GM23338 (cell line): ENCODE results near the gene P2RY6. TPM values are rescaled to one million over a fixed set of nuclear protein-coding genes. Genes with fewer than 3 reads are reported as not detected.

Experiments
- ATAC-seq: fragments of 200-7000 bp; cut with Tn5 transposase; 3 replicates; pipeline ENCODE4 v1.9.1; 2020
- DNase-seq: peaks from one replicate; pipeline ENCODE4 v3.0.0-alpha.2; 2015; ENCODE audit warnings: low spot score
- H2AFZ ChIP-seq: fragments of 200-600 bp; sonication (generic); 2 replicates; pipeline ENCODE4 v1.8.0; 2016; ENCODE audit warnings: antibody characterized with exemption, mild to moderate bottlenecking, moderate library complexity
- H3F3A ChIP-seq: fragments of 200-600 bp; sonication (generic); replicated peaks from 2 replicates; pipeline ENCODE4 v1.8.0; 2017; ENCODE audit warnings: antibody characterized with exemption, mixed run types, low read depth
- H3K27ac ChIP-seq: fragments of 200-600 bp; sonication (generic); 2 replicates; pipeline ENCODE4 v1.6.1; 2016; ENCODE audit warnings: low read depth
- H3K27me3 ChIP-seq: fragments of 200-600 bp; sonication (generic); 2 replicates; pipeline ENCODE4 v1.8.0; 2016; ENCODE audit warnings: mild to moderate bottlenecking, mixed run types, moderate library complexity; ENCODE audit not compliant: insufficient read depth
- H3K36me3 ChIP-seq: fragments of 200-600 bp; sonication (generic); 2 replicates; pipeline ENCODE4 v1.8.0; 2016; ENCODE audit warnings: mild to moderate bottlenecking; ENCODE audit not compliant: insufficient read depth
- H3K4me1 ChIP-seq: fragments of 200-600 bp; sonication (generic); 2 replicates; pipeline ENCODE4 v1.8.0; 2016; ENCODE audit warnings: mild to moderate bottlenecking, moderate library complexity; ENCODE audit not compliant: insufficient read depth
- H3K4me2 ChIP-seq: fragments of 200-600 bp; sonication (generic); 2 replicates; pipeline ENCODE4 v1.7.1; 2017; ENCODE audit warnings: mixed run types
- H3K4me3 ChIP-seq: fragments of 200-600 bp; sonication (generic); 2 replicates; pipeline ENCODE4 v1.6.1; 2016; ENCODE audit warnings: mixed run types
- H3K79me2 ChIP-seq: fragments of 200-600 bp; sonication (generic); replicated peaks from 2 replicates; pipeline ENCODE4 v1.8.0; 2017; ENCODE audit warnings: mild to moderate bottlenecking; ENCODE audit not compliant: insufficient read depth
- H3K9me2 ChIP-seq: fragments of 200-600 bp; sonication (generic); 2 replicates; pipeline ENCODE4 v1.8.0; 2017; ENCODE audit not compliant: insufficient read depth
- H4K20me1 ChIP-seq: fragments of 200-600 bp; sonication (generic); replicated peaks from 2 replicates; pipeline ENCODE4 v1.8.0; 2017; ENCODE audit warnings: mild to moderate bottlenecking; ENCODE audit not compliant: insufficient read depth
- H3K27ac Mint-ChIP-seq: 2 replicates; pipeline ENCODE4 v1.8.0; 2020; ENCODE audit warnings: inconsistent platforms, mild to moderate bottlenecking, moderate library complexity, mixed read lengths
- H3K27me3 Mint-ChIP-seq: 3 replicates; pipeline ENCODE4 v1.8.0; 2022; ENCODE audit warnings: low read depth, mild to moderate bottlenecking, moderate library complexity, mixed read lengths, inconsistent platforms; ENCODE audit not compliant: insufficient read depth, poor library complexity
- H3K36me3 Mint-ChIP-seq: 3 replicates; pipeline ENCODE4 v1.8.0; 2021; ENCODE audit warnings: low read depth, mild to moderate bottlenecking, inconsistent platforms, moderate library complexity, mixed read lengths
- H3K4me1 Mint-ChIP-seq: 3 replicates; pipeline ENCODE4 v1.8.0; 2020; ENCODE audit warnings: mild to moderate bottlenecking, inconsistent platforms, mixed read lengths
- H3K4me3 Mint-ChIP-seq: 3 replicates; pipeline ENCODE4 v1.8.0; 2021; ENCODE audit warnings: moderate library complexity, mild to moderate bottlenecking, inconsistent platforms, mixed read lengths
- H3K9me3 Mint-ChIP-seq: 3 replicates; pipeline ENCODE4 v1.8.0; 2020; ENCODE audit warnings: moderate library complexity, mild to moderate bottlenecking, inconsistent platforms, mixed read lengths
- POLR2AphosphoS5 ChIP-seq: IDR thresholded peaks from 2 replicates; pipeline ENCODE4 v1.6.1; 2016; ENCODE audit warnings: antibody characterized with exemption, low read depth
- polyA plus RNA-seq: library from polyadenylated mRNA; unstranded; fragments of >200 nt; fragmentation: Nextera tagmentation; extraction: Ambion mirVana; gene quantifications from 2 replicates; pipeline ENCODE4 v1.2.1, GENCODE V29; 2016
- total RNA-seq: library from RNA; depleted of rRNA; stranded (reverse); fragments of >200 nt; shearing (Covaris generic); gene quantifications from 2 replicates; pipeline ENCODE4 v1.2.3, GENCODE V29; 2014
- TF ChIP-seq, protein P1 (sequence below): fragments of 250-450 bp; sonication (Bioruptor Pico); IDR thresholded peaks from 2 replicates; pipeline ENCODE4 v1.5.0; 2020; ENCODE audit warnings: mild to moderate bottlenecking, moderate library complexity
- TF ChIP-seq, protein P2 (sequence below): IDR thresholded peaks from 2 replicates; pipeline ENCODE4 v1.6.1; 2016; ENCODE audit warnings: antibody characterized with exemption
- TF ChIP-seq, protein P3 (sequence below): IDR thresholded peaks from one replicate; pipeline ENCODE4 v1.6.1; 2018; ENCODE audit warnings: antibody characterized with exemption; ENCODE audit not compliant: unreplicated experiment
- TF ChIP-seq, protein P4 (sequence below), 2 experiments: fragments of 200-600 bp in 1 of 2; sonication (generic) in 1 of 2; conservative IDR thresholded peaks; 2 replicates each; pipeline versions ENCODE4 v1.5.1 to v1.6.1; 2016 to 2017; ENCODE audit warnings: antibody characterized with exemption in 2 of 2, low read depth in 2 of 2, mild to moderate bottlenecking in 2 of 2, moderate library complexity in 1 of 2

P2RY6 gene
- total and polyA plus RNA-seq, 2 experiments from 2014 or later: not detected

DNA sequence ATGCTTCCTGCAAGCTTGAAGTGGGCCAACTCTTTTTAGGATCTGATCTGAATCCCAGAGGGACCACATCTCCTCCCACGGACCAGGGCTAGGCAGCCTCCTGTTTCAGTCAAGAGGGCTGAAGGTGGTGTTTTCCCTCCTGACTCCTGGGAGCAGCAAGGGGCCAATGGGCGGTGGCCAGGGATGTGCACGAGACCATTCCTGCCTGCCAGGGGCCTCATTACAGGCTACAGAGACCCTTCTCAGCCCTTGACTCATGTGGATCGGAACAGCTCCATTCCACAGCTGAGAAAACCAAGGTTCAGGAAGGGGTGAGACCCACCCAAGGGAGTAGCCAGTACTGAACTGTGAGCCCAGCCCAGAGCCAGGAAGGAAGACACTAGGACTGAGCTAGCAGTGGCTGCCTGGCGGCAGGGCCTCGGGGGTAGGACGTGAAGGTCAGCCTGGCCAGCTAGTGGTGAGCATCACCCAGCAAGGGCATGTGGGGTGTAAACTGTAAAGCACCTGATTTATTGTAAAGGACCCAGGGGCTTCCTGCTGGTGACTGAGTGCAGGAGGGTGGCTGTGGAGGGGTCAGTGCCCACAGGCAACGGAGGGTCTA lies 3.4 kb upstream of the P2RY6 start:
- no peak overlapping the region; the same call in 2 of the 3 replicates for H3K4me3 Mint-ChIP-seq
- no peaks in the 10 kb centered on the region for H3F3A ChIP-seq
- H4K20me1 ChIP-seq: no peaks in the 10 kb centered on the region
- H3K36me3 Mint-ChIP-seq: no peaks in the 10 kb centered on the region
- H3K4me3 ChIP-seq: no peak overlapping the region
- no peak overlapping the region for H2AFZ ChIP-seq
- H3K27me3 Mint-ChIP-seq: peaks cover 20% of the 10 kb centered on the region
- no peak overlapping the region for H3K4me2 ChIP-seq
- no peaks in the 10 kb centered on the region for H3K9me2 ChIP-seq
- no peak overlapping the region for H3K27ac ChIP-seq
- H3K27ac Mint-ChIP-seq: no peak overlapping the region
- H3K79me2 ChIP-seq: no peaks in the 10 kb centered on the region
- H3K4me1 ChIP-seq: peaks cover 3% of the 10 kb centered on the region; the same call in 1 of the 2 replicates
- TF ChIP-seq, protein P1, sequence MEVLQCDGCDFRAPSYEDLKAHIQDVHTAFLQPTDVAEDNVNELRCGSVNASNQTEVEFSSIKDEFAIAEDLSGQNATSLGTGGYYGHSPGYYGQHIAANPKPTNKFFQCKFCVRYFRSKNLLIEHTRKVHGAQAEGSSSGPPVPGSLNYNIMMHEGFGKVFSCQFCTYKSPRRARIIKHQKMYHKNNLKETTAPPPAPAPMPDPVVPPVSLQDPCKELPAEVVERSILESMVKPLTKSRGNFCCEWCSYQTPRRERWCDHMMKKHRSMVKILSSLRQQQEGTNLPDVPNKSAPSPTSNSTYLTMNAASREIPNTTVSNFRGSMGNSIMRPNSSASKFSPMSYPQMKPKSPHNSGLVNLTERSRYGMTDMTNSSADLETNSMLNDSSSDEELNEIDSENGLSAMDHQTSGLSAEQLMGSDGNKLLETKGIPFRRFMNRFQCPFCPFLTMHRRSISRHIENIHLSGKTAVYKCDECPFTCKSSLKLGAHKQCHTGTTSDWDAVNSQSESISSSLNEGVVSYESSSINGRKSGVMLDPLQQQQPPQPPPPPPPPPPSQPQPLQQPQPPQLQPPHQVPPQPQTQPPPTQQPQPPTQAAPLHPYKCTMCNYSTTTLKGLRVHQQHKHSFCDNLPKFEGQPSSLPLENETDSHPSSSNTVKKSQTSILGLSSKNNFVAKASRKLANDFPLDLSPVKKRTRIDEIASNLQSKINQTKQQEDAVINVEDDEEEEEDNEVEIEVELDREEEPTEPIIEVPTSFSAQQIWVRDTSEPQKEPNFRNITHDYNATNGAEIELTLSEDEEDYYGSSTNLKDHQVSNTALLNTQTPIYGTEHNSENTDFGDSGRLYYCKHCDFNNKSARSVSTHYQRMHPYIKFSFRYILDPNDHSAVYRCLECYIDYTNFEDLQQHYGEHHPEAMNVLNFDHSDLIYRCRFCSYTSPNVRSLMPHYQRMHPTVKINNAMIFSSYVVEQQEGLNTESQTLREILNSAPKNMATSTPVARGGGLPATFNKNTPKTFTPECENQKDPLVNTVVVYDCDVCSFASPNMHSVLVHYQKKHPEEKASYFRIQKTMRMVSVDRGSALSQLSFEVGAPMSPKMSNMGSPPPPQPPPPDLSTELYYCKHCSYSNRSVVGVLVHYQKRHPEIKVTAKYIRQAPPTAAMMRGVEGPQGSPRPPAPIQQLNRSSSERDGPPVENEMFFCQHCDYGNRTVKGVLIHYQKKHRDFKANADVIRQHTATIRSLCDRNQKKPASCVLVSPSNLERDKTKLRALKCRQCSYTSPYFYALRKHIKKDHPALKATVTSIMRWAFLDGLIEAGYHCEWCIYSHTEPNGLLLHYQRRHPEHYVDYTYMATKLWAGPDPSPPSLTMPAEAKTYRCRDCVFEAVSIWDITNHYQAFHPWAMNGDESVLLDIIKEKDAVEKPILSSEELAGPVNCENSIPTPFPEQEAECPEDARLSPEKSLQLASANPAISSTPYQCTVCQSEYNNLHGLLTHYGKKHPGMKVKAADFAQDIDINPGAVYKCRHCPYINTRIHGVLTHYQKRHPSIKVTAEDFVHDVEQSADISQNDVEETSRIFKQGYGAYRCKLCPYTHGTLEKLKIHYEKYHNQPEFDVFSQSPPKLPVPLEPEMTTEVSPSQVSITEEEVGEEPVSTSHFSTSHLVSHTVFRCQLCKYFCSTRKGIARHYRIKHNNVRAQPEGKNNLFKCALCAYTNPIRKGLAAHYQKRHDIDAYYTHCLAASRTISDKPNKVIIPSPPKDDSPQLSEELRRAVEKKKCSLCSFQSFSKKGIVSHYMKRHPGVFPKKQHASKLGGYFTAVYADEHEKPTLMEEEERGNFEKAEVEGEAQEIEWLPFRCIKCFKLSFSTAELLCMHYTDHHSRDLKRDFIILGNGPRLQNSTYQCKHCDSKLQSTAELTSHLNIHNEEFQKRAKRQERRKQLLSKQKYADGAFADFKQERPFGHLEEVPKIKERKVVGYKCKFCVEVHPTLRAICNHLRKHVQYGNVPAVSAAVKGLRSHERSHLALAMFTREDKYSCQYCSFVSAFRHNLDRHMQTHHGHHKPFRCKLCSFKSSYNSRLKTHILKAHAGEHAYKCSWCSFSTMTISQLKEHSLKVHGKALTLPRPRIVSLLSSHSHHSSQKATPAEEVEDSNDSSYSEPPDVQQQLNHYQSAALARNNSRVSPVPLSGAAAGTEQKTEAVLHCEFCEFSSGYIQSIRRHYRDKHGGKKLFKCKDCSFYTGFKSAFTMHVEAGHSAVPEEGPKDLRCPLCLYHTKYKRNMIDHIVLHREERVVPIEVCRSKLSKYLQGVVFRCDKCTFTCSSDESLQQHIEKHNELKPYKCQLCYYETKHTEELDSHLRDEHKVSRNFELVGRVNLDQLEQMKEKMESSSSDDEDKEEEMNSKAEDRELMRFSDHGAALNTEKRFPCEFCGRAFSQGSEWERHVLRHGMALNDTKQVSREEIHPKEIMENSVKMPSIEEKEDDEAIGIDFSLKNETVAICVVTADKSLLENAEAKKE (CRISPR knock-in tag): no peak
- TF ChIP-seq POLR2AphosphoS5: no peak
- TF ChIP-seq, protein P2, sequence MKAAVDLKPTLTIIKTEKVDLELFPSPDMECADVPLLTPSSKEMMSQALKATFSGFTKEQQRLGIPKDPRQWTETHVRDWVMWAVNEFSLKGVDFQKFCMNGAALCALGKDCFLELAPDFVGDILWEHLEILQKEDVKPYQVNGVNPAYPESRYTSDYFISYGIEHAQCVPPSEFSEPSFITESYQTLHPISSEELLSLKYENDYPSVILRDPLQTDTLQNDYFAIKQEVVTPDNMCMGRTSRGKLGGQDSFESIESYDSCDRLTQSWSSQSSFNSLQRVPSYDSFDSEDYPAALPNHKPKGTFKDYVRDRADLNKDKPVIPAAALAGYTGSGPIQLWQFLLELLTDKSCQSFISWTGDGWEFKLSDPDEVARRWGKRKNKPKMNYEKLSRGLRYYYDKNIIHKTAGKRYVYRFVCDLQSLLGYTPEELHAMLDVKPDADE: no peak
- TF ChIP-seq, protein P3, sequence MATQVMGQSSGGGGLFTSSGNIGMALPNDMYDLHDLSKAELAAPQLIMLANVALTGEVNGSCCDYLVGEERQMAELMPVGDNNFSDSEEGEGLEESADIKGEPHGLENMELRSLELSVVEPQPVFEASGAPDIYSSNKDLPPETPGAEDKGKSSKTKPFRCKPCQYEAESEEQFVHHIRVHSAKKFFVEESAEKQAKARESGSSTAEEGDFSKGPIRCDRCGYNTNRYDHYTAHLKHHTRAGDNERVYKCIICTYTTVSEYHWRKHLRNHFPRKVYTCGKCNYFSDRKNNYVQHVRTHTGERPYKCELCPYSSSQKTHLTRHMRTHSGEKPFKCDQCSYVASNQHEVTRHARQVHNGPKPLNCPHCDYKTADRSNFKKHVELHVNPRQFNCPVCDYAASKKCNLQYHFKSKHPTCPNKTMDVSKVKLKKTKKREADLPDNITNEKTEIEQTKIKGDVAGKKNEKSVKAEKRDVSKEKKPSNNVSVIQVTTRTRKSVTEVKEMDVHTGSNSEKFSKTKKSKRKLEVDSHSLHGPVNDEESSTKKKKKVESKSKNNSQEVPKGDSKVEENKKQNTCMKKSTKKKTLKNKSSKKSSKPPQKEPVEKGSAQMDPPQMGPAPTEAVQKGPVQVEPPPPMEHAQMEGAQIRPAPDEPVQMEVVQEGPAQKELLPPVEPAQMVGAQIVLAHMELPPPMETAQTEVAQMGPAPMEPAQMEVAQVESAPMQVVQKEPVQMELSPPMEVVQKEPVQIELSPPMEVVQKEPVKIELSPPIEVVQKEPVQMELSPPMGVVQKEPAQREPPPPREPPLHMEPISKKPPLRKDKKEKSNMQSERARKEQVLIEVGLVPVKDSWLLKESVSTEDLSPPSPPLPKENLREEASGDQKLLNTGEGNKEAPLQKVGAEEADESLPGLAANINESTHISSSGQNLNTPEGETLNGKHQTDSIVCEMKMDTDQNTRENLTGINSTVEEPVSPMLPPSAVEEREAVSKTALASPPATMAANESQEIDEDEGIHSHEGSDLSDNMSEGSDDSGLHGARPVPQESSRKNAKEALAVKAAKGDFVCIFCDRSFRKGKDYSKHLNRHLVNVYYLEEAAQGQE: no peak
- TF ChIP-seq, protein P4, sequence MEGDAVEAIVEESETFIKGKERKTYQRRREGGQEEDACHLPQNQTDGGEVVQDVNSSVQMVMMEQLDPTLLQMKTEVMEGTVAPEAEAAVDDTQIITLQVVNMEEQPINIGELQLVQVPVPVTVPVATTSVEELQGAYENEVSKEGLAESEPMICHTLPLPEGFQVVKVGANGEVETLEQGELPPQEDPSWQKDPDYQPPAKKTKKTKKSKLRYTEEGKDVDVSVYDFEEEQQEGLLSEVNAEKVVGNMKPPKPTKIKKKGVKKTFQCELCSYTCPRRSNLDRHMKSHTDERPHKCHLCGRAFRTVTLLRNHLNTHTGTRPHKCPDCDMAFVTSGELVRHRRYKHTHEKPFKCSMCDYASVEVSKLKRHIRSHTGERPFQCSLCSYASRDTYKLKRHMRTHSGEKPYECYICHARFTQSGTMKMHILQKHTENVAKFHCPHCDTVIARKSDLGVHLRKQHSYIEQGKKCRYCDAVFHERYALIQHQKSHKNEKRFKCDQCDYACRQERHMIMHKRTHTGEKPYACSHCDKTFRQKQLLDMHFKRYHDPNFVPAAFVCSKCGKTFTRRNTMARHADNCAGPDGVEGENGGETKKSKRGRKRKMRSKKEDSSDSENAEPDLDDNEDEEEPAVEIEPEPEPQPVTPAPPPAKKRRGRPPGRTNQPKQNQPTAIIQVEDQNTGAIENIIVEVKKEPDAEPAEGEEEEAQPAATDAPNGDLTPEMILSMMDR (conservative IDR thresholded peaks at IDR 0.05; ENCODE audit: low read depth in 2 of 2): no peak
- H3K4me1 Mint-ChIP-seq: peaks cover 45% of the 10 kb centered on the region
- H3K36me3 ChIP-seq: no peaks in the 10 kb centered on the region
- no peak for DNase-seq
- no peak for ATAC-seq
- no peaks in the 10 kb centered on the region for H3K9me3 Mint-ChIP-seq
- H3K27me3 ChIP-seq: peaks cover 21% of the 10 kb centered on the region
